ENCODE measurements around the gene CFAP298. TPM values are rescaled to one million over a fixed set of nuclear protein-coding genes. Genes with fewer than 3 reads are reported as not detected.

Gene CFAP298
- total RNA-seq, 4 donors from 2014 or later = 39.5 to 60.7 (median 43.5) TPM

- Histone ChIP-seq H3K9me3 (no peaks in the 10 kb centered on the region), H3K27me3 (no peaks in the 10 kb centered on the region), H3K4me3 (replicated peaks in 1 of 3) (no peak overlapping the region), H3K4me1 (no peaks in the 10 kb centered on the region), H3K36me3 (no peaks in the 10 kb centered on the region), H3K27ac (no peak overlapping the region)
- TF ChIP-seq POLR2A (IDR thresholded peaks at IDR 0.05) = no peak
- no peak for TF ChIP-seq CTCF (IDR thresholded peaks at IDR 0.05)
- intact Hi-C loops (cut with DNase I) = no loop called here
- DNase-seq = no peak
- 78 to 80% methylated on average over 1 of the region's 1 CpG for WGBS, 2 donors
Measured at GRCh38 chr21:32549440-32549839, 62.7 kb downstream of the CFAP298 start.

Small RNAs within 50 kb of the gene (small RNA-seq; reads per million reads assigned to genes)
- gene RNA5SP490 = not detected

Other genes with a start within 250 kb of the CFAP298 start
- gene URB1, start 219.4 kb downstream of the CFAP298 start, total RNA-seq = 10 to 100 TPM; 13.6 to 23.9 (median 15.8) TPM
- gene EVA1C, start 199.7 kb downstream of the CFAP298 start, total RNA-seq = 10 to 100 TPM; 25.4 to 44.6 (median 35.2) TPM
- gene TCP10L, start 26.9 kb downstream of the CFAP298 start, total RNA-seq = 1 to 10 TPM in 2 of 4 donors, under 1 TPM in 2; 0.29 to 2.9 (median 0.73) TPM
- 10 to 100 TPM; 16.1 to 21.7 (median 17.7) TPM for gene SYNJ1, start 115.6 kb upstream of the CFAP298 start, total RNA-seq
- 10 to 100 TPM; 53.1 to 95.1 (median 70.6) TPM for gene PAXBP1, start 159.4 kb upstream of the CFAP298 start, total RNA-seq

Data from thyroid gland (tissue), 4 donors.